Transverse colon (tissue), 4 donors: ENCODE measurements around the gene STARD7. TPM values are rescaled to one million over a fixed set of nuclear protein-coding genes. Genes with fewer than 3 reads are reported as not detected.

Experiments used
- DNase-seq: peaks from one replicate; pipeline ENCODE4 v3.0.0-alpha.2; 2019
- H3K27ac ChIP-seq, 4 donors: fragments of 200-600 bp; sonication (generic); 2 replicates each; pipeline ENCODE4 v1.5.1; 2016 to 2018; ENCODE audit warnings: inconsistent platforms in 4 of 4
- H3K27me3 ChIP-seq: fragments of 200-600 bp; sonication (generic); 2 replicates; pipeline ENCODE4 v1.5.1; 2017; ENCODE audit warnings: inconsistent platforms
- H3K36me3 ChIP-seq, 4 donors: fragments of 200-600 bp; sonication (generic); 2 replicates each; pipeline ENCODE4 v1.5.1; 2017 to 2019; ENCODE audit warnings: inconsistent platforms in 4 of 4
- H3K4me1 ChIP-seq, 4 donors: fragments of 200-600 bp; sonication (generic); 2 replicates each; pipeline ENCODE4 v1.5.1; 2017 to 2020; ENCODE audit warnings: inconsistent platforms in 4 of 4
- H3K4me3 ChIP-seq, 4 donors: fragments of 200-600 bp; sonication (generic); 1 replicate in 1 of 4; 2 replicates in 3 of 4; pipeline versions ENCODE4 v1.5.1 to v1.6.1; 2017 to 2019; ENCODE audit warnings: inconsistent platforms in 4 of 4
- H3K9me3 ChIP-seq, 2 donors: fragments of 200-600 bp; sonication (generic); 2 replicates each; pipeline ENCODE4 v1.5.1; 2017 to 2019; ENCODE audit warnings: inconsistent platforms in 2 of 2
- EP300 ChIP-seq: sonication (generic); formaldehyde crosslinking; IDR thresholded peaks from one replicate; pipeline ENCODE4 v1.6.1; 2017; ENCODE audit warnings: antibody characterized with exemption, low read depth
- POLR2A ChIP-seq: fragments of 450-650 bp; IDR thresholded peaks from one replicate; pipeline ENCODE4 v1.6.1; 2016; ENCODE audit warnings: antibody characterized with exemption, mild to moderate bottlenecking, moderate library complexity
- POLR2AphosphoS5 ChIP-seq, 3 donors: sonication (generic); formaldehyde crosslinking; IDR thresholded peaks; one replicate each; pipeline ENCODE4 v1.6.1; 2016; ENCODE audit warnings: antibody characterized with exemption in 3 of 3
- WGBS, 2 donors: methylation state at CpG; one replicate each; pipeline ENCODE4 v1.1.5; 2018; ENCODE audit warnings: low coverage in 1 of 2; 5-methylcytosine and 5-hydroxymethylcytosine counted together
- in situ Hi-C, 4 donors: fragments of 200-750 bp; cut with MboI; loops; one replicate each; pipeline versions ENCODE4 v1.15.0 to v1.15.1; 2017; ENCODE audit warnings: low sequenced_read_pairs in 3 of 4, low pct_ligation_motif_present in 1 of 4, low pct_unique_long_range_greater_than_20kb in 1 of 4
- intact Hi-C: fragments of 100-400 bp; cut with DNase I; formaldehyde crosslinking; loops from one replicate; pipeline ENCODE4 v1.15.1; 2023; ENCODE audit warnings: low total_unique reads
- total RNA-seq, 4 donors: library from RNA; depleted of rRNA; stranded (reverse); fragments of >200 nt; gene quantifications; one replicate each; pipeline ENCODE4 v1.1.0, GENCODE V29; 2016
- TF ChIP-seq, protein P1 (sequence below), 5 experiments: fragments of 200-600 bp in 3 of 5; fragments of 450-650 bp in 2 of 5; sonication (generic) in 3 of 5; IDR thresholded peaks; 1 replicate in 2 of 5; 2 replicates in 3 of 5; pipeline ENCODE4 v1.5.1; 2016 to 2017; ENCODE audit warnings: antibody characterized with exemption in 5 of 5, inconsistent platforms in 3 of 5, mild to moderate bottlenecking in 2 of 5, moderate library complexity in 1 of 5

STARD7 gene
- total RNA-seq, 4 donors from 2014 or later, result 74.1 to 155 (median 139) TPM

DNA sequence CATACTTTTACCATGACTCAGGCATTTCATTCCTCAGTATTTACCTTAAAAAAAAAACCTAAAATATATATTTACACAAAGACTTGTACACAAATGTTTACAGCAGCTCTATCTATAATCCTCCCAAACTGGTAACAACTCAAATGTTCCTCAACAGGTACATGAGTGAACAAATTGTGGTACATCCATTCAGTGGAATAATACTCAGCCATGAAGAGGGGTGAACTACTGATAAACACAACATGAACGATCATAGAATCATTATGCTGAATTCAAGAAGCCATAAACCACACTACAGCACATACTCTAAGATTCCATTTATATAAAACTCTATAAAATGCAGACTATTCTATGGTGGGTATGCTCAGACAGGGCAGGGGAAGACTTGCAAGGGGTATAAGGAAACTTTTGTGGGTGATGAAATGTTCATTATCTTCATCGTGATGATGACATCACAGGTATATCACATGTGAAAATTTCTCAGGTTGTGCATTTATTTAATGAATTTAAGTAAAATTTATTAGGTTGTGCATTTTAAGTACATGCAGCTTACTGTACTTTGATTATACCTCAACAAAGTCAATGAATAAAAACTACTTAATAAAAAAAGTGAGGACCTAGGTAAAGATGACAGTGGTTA lies 38.6 kb downstream of the STARD7 start:
- TF ChIP-seq POLR2AphosphoS5 (IDR thresholded peaks at IDR 0.05), result no peak
- TF ChIP-seq EP300, result no peak
- no peak for TF ChIP-seq POLR2A
- TF ChIP-seq, protein P1, sequence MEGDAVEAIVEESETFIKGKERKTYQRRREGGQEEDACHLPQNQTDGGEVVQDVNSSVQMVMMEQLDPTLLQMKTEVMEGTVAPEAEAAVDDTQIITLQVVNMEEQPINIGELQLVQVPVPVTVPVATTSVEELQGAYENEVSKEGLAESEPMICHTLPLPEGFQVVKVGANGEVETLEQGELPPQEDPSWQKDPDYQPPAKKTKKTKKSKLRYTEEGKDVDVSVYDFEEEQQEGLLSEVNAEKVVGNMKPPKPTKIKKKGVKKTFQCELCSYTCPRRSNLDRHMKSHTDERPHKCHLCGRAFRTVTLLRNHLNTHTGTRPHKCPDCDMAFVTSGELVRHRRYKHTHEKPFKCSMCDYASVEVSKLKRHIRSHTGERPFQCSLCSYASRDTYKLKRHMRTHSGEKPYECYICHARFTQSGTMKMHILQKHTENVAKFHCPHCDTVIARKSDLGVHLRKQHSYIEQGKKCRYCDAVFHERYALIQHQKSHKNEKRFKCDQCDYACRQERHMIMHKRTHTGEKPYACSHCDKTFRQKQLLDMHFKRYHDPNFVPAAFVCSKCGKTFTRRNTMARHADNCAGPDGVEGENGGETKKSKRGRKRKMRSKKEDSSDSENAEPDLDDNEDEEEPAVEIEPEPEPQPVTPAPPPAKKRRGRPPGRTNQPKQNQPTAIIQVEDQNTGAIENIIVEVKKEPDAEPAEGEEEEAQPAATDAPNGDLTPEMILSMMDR (IDR thresholded peaks at IDR 0.05), result no peak
- DNase-seq, result no peak
- no peaks in the 10 kb centered on the region for H3K27me3 ChIP-seq
- 67 to 87% methylated on average over 1 to 2 of the region's 2 CpGs for WGBS, 2 donors
- H3K27ac ChIP-seq, result no peak overlapping the region
- H3K4me3 ChIP-seq, result no peak overlapping the region
- intact Hi-C loops, result no loop called here
- no peaks in the 10 kb centered on the region for H3K4me1 ChIP-seq
- in situ Hi-C loops, result no loop called here
- no peaks in the 10 kb centered on the region for H3K9me3 ChIP-seq
- no peaks in the 10 kb centered on the region for H3K36me3 ChIP-seq

DNA sequence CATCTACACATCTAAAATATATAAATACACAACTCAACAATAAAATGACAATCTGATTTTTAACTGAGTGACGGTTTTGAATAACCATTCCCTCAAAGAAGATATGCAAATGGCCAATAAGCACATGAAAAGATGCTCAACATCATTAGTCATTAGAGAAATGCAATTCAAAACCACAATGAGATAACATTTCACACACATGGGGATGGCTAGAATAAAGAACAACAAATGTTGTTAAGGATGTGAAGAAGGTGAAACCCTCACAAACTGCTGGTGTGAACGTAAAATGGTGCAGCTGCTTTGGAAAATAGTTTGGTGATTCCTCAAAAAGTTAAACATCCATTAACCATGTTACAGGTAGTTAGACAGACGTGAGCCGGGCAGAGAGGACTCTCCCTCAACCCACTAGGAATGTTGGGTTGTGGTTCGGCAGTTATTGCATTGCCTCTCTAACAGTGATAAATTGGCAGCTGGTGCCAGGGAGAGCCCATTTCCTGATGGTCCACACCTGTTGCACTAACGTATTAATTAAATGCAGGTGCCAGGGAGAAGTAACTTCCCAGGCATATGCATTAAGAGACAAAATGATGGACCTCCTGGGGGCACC lies 41.1 kb downstream of the STARD7 start:
- no peaks in the 10 kb centered on the region for H3K27me3 ChIP-seq
- TF ChIP-seq EP300 (no peak), POLR2AphosphoS5 (IDR thresholded peaks at IDR 0.05) (no peak), POLR2A (no peak)
- TF ChIP-seq, protein P1 (IDR thresholded peaks at IDR 0.05), result no peak
- no peaks in the 10 kb centered on the region for H3K36me3 ChIP-seq
- no peak overlapping the region for H3K4me3 ChIP-seq
- peaks cover 0 to 1% (median 0%) of the 10 kb centered on the region in 4 donors for H3K4me1 ChIP-seq
- in situ Hi-C loops, result no loop called here
- 48 to 50% methylated on average over 4 to 6 of the region's 6 CpGs for WGBS, 2 donors
- intact Hi-C loops, result no loop called here
- no peak overlapping the region for H3K27ac ChIP-seq
- no peaks in the 10 kb centered on the region for H3K9me3 ChIP-seq
- DNase-seq, result no peak

DNA sequence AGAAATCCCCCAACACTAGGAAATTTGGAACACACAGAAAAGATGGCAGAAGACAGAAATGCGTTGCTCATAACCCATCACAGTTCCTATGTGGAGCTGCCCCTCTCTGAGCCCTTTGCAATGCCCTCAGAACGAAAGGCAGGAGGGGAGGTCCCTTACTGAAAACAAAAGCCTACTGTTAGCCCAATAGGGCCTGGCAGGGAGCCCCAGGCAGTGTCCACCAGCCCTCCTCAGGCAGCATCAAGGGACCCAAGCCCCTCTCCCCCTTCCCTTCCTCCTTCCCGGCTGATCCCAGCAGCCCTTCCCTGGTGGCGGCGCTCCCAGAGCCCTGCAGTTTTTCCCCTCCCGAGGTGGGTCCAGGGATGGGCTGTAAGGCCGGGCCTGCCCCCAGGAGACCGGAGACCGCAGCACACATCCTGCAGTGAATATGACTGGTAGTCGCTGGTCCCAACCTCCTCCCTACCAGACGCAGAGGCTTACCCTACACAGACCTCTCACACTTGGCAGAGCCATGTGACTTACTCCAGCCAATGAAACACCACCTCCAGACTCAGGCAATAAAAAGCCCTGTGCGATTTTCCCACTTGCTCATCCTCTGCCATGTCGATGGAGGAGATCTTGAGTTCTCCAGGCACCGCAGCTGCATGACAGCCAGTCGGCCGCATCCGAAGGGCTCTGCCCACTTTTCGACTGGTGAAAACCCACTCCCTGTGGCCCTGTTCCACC lies 44.0 kb downstream of the STARD7 start:
- DNase-seq, result peak; percentile 48
- 69 to 100% methylated on average over 1 to 11 of the region's 18 CpGs for WGBS, 2 donors
- peak overlapping the region; percentile 24 to 50 (median 38) for H3K27ac ChIP-seq
- no peaks in the 10 kb centered on the region for H3K36me3 ChIP-seq
- no peak overlapping the region for H3K4me3 ChIP-seq
- H3K4me1 ChIP-seq, result peaks cover 0 to 10% (median 2%) of the 10 kb centered on the region in 4 donors
- H3K27me3 ChIP-seq, result no peaks in the 10 kb centered on the region
- TF ChIP-seq POLR2A (no peak), EP300 (no peak), POLR2AphosphoS5 (IDR thresholded peaks at IDR 0.05) (no peak)
- TF ChIP-seq, protein P1 (IDR thresholded peaks at IDR 0.05), result no peak
- in situ Hi-C loops (no loop called here), intact Hi-C loops (no loop called here)
- no peaks in the 10 kb centered on the region for H3K9me3 ChIP-seq

DNA sequence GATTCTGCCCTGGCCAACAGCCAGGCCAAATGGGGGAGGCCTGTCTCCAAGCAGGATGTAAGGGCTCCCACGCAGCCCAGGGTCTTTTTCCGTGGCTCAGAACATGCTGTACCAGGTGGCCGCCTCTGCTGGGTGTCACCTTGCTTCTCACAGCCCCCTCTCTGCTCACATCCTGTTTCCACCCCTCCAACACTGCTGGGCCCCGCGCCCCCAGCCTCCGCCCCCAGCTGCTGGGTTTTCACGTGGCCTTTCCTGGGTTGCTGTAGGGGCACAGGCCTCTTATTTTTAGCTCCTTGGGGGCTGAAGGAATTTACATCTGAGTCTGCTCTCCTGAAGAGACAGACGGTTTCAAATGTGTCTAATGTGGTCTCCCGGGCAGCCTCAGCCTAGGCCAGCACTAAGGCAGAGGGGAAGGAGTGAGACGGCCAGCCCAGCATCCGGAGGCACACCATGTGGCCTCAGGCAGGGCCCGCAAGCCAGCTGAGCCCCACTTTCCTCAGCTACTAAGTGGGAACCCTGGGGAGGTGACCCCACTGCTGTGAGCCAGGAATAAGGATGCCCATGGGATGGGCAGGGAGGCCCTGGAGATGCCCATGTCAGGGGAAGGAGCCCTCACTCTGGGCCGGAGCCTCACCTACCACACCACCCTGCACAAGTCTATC lies 44.7 kb downstream of the STARD7 start:
- TF ChIP-seq POLR2A (no peak), EP300 (no peak), POLR2AphosphoS5 (IDR thresholded peaks at IDR 0.05) (no peak)
- TF ChIP-seq, protein P1 (IDR thresholded peaks at IDR 0.05), result no peak
- H3K4me1 ChIP-seq, result peaks cover 0 to 10% (median 2%) of the 10 kb centered on the region in 4 donors
- H3K27ac ChIP-seq, result peak overlapping the region; percentile 41 to 54 (median 48)
- DNase-seq, result peak; percentile 55
- WGBS, 2 donors, result 68% methylated on average over 13 of the region's 13 CpGs; no CpG with 5 or more reads in 1 of the 2 donors
- no peaks in the 10 kb centered on the region for H3K27me3 ChIP-seq
- intact Hi-C loops, result no loop called here
- in situ Hi-C loops, result no loop called here
- no peaks in the 10 kb centered on the region for H3K9me3 ChIP-seq
- H3K36me3 ChIP-seq, result no peaks in the 10 kb centered on the region
- H3K4me3 ChIP-seq, result no peak overlapping the region
